A549 treated with dexamethasone at 1 μM for 4 hours (cell line): Measurements from ENCODE around the gene BIN1. TPM values are rescaled to one million over a fixed set of nuclear protein-coding genes. Genes with fewer than 3 reads are reported as not detected.

Experiments
- total RNA-seq: library from RNA; stranded (reverse); fragments of 200-300 nt; extraction: Qiagen RNA extraction; gene quantifications from 5 replicates; pipeline ENCODE4 v1.2.3, GENCODE V29; 2022

BIN1 gene, protein sequence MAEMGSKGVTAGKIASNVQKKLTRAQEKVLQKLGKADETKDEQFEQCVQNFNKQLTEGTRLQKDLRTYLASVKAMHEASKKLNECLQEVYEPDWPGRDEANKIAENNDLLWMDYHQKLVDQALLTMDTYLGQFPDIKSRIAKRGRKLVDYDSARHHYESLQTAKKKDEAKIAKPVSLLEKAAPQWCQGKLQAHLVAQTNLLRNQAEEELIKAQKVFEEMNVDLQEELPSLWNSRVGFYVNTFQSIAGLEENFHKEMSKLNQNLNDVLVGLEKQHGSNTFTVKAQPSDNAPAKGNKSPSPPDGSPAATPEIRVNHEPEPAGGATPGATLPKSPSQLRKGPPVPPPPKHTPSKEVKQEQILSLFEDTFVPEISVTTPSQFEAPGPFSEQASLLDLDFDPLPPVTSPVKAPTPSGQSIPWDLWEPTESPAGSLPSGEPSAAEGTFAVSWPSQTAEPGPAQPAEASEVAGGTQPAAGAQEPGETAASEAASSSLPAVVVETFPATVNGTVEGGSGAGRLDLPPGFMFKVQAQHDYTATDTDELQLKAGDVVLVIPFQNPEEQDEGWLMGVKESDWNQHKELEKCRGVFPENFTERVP
- total RNA-seq: 30.3 to 35.7 TPM (median 35.0 TPM) in 5 replicates

DNA sequence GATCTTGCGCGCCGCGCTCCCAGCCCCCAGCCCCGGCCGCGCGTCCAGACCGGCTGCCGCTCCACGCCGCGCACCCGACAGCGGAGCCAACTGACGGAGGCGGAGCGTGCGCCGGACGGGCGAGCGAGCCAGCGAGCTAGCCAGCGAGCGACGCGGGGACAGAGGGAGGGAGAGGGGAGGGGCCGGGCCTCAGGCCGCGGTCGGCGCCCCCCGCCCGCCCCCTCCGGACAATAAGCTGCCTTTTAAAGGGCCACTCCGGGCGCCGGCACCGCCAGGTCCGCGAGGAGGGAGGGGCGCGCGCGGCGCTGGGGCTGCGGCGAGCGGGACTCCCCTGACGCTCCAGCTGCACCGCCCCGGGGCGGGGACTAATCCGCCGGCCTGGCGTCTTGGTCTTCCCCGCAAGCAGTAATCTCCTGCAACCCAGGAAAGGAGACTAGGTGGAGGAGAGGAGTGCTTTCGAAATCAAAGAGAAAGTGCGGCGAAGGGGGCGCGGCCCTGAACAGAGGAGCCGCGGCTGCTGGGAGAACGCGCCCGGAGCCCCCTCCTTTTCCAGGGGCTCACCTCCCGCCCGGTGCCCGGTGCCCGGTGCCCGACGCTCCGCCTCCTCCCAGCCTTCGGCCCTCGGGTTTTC is at the start of gene BIN1:
Gene BIN1 (minus strand): TSS at position 164 of the 631 bp plus-strand sequence. CDS start 211 bp downstream, outside the sequence.

Other genes starting within 250 kb of the BIN1 start
- not detected in 5 replicates for gene TEX51, start 208.3 kb downstream of the BIN1 start, total RNA-seq
- 2.4 to 4.4 TPM (median 4.1 TPM) in 5 replicates for gene CYP27C1, start 113.1 kb upstream of the BIN1 start, total RNA-seq
- 38.8 to 42.8 TPM (median 41.2 TPM) in 5 replicates for gene ERCC3, start 187.0 kb upstream of the BIN1 start, total RNA-seq